DMS 273 (cell line): ENCODE measurements around the gene PLAC9.
"Not testable (repeated sequence)": the region's sequence is repeated elsewhere in the genome, so short reads cannot be mapped to it uniquely, and the experiment has no call there.

Experiments
- DNase-seq: peaks from one replicate; lab custom pipeline; 2025; ENCODE audit not compliant: unreplicated experiment; lab: John Stamatoyannopoulos, UW

The PLAC9 gene

GRCh38 chr10:80137920-80138319, 5.4 kb downstream of the PLAC9 start:
- no peak for DNase-seq

GRCh38 chr10:80139265-80139664, 6.7 kb downstream of the PLAC9 start:
- no peak for DNase-seq

GRCh38 chr10:80140251-80140650, 7.7 kb downstream of the PLAC9 start:
- no peak for DNase-seq

- DNase-seq: no peak
Measured at GRCh38 chr10:80141696-80142460, 9.3 kb downstream of the PLAC9 start.

- peak; percentile 33 for DNase-seq
Measured at GRCh38 chr10:80144067-80144695, 11.7 kb downstream of the PLAC9 start.

GRCh38 chr10:80144696-80145131, 12.2 kb downstream of the PLAC9 start:
- no peak for DNase-seq

- DNase-seq: not testable (repeated sequence)
Measured at GRCh38 chr10:80145406-80146308, 13.1 kb downstream of the PLAC9 start.

GRCh38 chr10:80146918-80147317, 14.4 kb downstream of the PLAC9 start:
- DNase-seq: no peak

GRCh38 chr10:80148166-80148805, 15.8 kb downstream of the PLAC9 start:
- no peak for DNase-seq

- DNase-seq: no peak
Measured at GRCh38 chr10:80149123-80149522, 16.6 kb downstream of the PLAC9 start.

- no peak for DNase-seq
Measured at GRCh38 chr10:80150172-80150571, 17.6 kb downstream of the PLAC9 start.

GRCh38 chr10:80152820-80153219, 20.3 kb downstream of the PLAC9 start:
- DNase-seq: no peak

GRCh38 chr10:80153460-80153859, 20.9 kb downstream of the PLAC9 start:
- DNase-seq: no peak

GRCh38 chr10:80154626-80154977, 22.1 kb downstream of the PLAC9 start:
- DNase-seq: no peak

- no peak for DNase-seq
Measured at GRCh38 chr10:80154978-80155695, 22.6 kb downstream of the PLAC9 start.

GRCh38 chr10:80155696-80156215, 23.2 kb downstream of the PLAC9 start:
- DNase-seq: no peak

GRCh38 chr10:80156216-80156615, 23.7 kb downstream of the PLAC9 start:
- DNase-seq: no peak

- no peak for DNase-seq
Measured at GRCh38 chr10:80157561-80157960, 25.0 kb downstream of the PLAC9 start.

- no peak for DNase-seq
Measured at GRCh38 chr10:80158126-80158525, 25.6 kb downstream of the PLAC9 start.

GRCh38 chr10:80158598-80159127, 26.1 kb downstream of the PLAC9 start:
- DNase-seq: peak; percentile 74
